Measurements from ENCODE around the gene ADGRV1.

The ADGRV1 gene, protein sequence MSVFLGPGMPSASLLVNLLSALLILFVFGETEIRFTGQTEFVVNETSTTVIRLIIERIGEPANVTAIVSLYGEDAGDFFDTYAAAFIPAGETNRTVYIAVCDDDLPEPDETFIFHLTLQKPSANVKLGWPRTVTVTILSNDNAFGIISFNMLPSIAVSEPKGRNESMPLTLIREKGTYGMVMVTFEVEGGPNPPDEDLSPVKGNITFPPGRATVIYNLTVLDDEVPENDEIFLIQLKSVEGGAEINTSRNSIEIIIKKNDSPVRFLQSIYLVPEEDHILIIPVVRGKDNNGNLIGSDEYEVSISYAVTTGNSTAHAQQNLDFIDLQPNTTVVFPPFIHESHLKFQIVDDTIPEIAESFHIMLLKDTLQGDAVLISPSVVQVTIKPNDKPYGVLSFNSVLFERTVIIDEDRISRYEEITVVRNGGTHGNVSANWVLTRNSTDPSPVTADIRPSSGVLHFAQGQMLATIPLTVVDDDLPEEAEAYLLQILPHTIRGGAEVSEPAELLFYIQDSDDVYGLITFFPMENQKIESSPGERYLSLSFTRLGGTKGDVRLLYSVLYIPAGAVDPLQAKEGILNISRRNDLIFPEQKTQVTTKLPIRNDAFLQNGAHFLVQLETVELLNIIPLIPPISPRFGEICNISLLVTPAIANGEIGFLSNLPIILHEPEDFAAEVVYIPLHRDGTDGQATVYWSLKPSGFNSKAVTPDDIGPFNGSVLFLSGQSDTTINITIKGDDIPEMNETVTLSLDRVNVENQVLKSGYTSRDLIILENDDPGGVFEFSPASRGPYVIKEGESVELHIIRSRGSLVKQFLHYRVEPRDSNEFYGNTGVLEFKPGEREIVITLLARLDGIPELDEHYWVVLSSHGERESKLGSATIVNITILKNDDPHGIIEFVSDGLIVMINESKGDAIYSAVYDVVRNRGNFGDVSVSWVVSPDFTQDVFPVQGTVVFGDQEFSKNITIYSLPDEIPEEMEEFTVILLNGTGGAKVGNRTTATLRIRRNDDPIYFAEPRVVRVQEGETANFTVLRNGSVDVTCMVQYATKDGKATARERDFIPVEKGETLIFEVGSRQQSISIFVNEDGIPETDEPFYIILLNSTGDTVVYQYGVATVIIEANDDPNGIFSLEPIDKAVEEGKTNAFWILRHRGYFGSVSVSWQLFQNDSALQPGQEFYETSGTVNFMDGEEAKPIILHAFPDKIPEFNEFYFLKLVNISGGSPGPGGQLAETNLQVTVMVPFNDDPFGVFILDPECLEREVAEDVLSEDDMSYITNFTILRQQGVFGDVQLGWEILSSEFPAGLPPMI (N-terminal part only)

GRCh38 chr5:90558344-90559192 lies at the start of gene ADGRV1:
TSS of gene ADGRV1 (plus strand) at chr5:90558797. CDS start at chr5:90558896, 99 bp downstream.
- peak in 1 of 2 experiments; percentile 14 for DNase-seq

DNA sequence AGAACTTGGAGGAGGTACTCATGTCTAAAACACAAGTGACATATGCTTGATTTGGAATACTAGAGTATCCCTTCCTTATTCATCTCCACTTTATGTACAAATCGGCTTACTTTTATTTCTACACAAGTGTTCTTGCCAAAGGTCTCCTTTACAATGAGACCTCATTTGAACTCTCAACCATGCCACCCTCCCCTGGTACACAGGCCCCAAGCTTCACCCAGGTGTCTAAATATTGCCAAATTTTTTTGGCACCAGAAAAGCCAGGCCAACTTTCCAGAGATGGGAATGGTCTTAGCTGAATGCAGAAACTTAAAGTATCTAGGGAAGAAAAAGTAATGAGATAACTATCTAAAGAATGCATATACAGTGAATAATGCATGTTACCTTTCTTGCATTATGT lies 48.2 kb upstream of the ADGRV1 start:
- DNase-seq = no peak

DNA sequence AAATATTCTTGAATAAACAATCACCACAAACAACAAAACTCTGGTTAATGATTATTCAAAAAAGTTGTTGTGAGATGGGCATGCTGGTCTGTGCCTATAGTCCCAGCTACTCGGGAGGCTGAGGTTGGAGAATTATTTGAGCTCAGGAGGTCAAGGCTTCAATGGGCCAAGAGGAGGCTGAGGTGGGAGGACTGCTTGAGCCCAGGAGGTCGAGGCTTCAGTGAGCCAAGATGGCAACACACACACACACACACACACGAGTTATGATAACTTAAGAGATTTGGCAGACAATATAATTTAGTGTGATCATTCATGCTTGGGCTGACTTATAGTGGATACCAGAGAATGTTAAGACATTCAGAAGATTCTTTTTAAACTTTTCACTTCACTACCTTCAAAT lies 44.1 kb upstream of the ADGRV1 start:
- DNase-seq = no peak

GRCh38 chr5:90518661-90519060 lies 39.9 kb upstream of the ADGRV1 start:
- no peak for DNase-seq

DNA sequence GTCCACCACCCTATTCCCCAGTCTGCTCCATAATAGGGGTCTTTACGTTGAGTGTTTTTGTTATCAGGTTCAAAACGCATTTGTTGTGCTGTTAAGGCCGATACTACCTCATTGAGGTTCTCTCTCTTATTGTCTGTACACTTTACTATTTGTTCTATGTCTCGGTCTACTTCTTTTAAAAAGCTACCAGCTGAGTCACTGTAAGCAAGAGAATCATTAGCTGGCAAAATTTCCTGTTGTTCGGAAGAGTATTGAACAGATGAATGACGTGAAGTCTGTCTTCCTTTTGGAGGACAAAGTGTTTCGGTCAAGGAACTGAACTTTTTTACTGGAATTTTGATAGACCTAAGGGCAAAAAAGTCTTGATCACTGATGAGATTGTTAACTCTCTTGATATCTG lies 39.5 kb upstream of the ADGRV1 start:
- no peak for DNase-seq

GRCh38 chr5:90528601-90529193 lies 29.9 kb upstream of the ADGRV1 start:
- peak; percentile 34 to 55 for DNase-seq

DNA sequence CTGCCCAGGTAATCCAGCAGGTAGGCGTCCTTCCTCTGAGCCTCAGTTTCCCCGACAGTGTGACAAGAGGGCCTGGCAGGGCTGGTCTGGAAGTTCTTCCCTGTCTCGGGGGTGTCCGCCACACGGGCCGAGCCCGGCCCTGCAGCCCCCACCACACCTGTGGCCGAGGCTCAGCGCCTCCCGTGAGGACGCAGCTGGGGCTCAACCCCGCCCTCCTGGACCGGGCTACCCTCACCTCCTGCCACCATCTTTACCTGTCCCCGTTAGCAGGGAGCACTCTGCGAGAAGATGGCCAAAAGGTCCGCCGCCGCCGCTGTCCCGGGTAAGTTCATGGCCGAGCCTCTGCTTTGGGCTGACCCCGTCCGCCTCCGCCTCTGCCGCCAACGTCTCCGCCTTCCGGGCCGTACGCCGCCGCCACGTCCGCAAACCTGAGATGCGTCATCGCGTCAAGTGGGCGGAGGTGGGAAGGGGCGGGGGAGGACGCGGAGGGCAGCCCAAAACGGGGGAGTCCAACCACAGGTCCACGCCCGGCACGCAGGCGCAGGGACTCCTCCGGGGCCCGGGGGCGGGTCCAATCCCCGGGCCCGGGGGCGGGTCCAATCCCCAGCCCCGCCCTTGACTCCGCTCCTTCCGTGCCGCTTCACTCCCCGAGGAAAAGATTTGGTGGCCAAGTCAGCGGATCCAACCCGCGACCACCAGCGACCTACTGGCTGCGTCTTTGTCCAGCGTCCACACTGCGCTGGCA lies 29.2 kb upstream of the ADGRV1 start, which contains the start of gene LYSMD3:
Gene LYSMD3, minus strand, starts transcription at position 391 of the 745 bp plus-strand sequence. CDS start 4,295 bp downstream, outside the sequence.
- peak; percentile 90 to 93 for DNase-seq

- DNase-seq = peak; percentile 66 to 69
These were observed 28.5 kb upstream of the ADGRV1 start for GRCh38 chr5:90529939-90530677.

DNA sequence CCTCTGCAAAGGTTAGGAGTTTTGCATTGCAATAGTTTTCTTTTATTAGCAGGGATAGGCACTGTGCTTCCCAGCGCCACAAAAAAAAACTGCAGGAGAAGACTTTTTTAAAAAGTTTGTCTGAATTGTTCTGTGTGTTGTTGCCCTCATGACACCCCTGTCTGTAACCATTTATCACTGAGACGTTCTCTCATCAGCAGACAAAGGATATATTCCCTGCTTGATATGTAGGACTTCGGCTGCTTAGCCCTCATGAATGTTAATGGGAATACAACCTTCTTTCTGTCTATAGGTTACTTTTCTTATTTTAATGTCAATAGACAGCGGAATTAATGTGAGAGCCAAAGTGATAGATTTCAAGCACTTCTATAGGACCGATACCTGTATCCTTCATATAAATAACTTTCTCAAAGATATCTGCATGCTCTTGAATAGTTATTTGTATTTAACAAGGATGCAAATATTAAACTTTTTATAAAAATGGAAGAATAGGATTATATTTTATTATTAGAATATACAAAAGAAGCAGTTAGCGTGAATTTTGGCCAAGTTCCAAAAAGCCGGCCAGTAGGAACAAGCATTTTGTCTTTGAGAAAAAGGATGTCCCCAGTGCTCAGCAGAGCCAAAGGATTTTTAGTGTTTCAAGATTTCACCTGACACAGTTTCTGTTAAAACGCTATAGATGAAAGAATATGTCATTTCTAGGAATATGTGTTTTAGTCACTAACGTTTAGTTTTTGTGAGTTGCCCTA lies 27.7 kb upstream of the ADGRV1 start:
- no peak for DNase-seq

DNA sequence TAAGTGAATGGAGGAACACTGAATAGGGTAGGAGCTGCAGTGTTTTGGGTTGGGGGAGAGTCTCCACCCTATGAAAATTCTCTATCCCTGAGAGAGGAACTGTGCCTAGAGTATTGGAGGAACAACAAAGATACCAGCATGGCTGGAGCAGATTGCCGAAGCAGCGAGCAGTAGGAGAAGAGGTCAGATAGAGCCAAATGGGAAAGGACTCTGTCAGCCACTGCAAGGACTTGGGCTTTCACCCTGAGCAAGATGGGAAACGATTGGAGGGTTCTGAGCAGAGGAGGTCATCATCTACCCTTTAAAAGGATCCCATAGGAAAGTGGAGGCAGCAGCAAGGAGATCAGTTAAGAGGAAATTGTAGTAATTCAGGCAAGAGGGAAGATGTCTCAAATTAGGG lies 24.8 kb upstream of the ADGRV1 start:
- no peak for DNase-seq

DNA sequence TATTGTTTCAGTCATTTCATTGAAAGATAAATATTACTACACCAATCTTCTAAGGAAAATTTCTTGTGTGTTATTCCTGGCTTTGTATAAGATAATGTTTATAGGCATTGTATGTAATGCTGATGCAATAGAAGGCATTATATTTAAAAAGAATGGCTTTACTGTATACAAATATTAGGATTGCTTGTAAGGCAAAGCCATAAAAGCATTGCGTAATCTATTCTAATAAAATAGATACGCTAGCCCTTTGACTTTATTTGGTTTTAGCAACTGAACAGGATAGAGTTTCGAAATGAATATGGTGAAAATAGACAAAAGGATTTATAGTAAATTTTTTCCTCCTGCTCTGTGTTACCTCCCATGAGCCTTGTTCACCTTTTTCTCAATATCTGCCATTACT lies 23.7 kb upstream of the ADGRV1 start:
- no peak for DNase-seq

DNA sequence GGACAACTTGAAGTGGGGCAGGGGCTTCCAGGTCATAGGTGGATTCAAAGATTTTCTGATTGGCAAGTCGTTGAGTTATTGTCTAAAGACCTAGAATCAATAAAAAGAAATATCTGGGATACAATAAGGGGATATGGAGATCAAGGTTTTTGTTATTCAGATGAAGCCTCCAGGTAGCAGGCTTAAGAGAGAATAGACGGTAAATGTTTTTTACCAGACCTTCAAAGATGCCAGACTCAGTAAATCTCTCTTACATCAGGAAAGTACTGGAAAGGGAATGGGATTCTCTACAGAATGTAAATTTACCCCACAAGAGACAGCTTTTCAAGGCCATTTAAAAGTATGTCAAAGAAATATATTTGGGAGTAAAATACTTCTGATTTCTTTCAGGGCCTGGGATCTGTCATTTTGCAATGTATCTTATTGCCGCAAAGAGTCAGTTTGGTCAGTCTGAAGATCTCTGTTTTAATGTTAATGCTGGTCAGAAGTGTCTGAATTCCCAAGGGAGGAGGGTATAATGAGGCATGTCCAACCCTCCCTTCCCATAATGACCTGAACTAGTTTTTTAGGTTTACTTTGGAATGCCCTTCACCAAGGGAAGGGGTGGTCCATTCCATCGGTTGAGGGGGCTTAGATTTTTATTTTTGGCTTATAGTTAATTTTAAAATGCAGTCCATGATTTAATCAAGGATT lies 15.6 kb upstream of the ADGRV1 start:
- DNase-seq = no peak

DNA sequence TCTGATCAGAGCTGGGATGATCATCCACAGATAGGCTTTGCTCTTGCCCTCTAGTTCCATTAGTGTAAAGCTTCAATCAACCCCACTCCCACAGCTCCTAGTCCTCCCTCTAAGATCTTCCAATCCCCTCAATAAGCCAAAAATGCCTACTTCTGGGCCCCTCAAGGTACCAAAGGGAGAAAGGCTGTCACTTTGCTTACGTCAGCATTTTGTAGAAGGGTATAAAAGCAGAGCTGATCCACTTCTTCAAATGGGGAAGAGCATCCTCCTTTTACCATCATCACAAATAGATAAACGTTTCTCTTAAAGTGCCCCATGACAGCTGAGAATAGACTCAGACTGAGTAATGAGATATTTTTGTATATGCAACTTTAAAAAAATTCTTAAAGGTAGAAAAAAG lies 13.1 kb upstream of the ADGRV1 start:
- no peak for DNase-seq

GRCh38 chr5:90546216-90546837 lies 12.3 kb upstream of the ADGRV1 start:
- no peak for DNase-seq

DNA sequence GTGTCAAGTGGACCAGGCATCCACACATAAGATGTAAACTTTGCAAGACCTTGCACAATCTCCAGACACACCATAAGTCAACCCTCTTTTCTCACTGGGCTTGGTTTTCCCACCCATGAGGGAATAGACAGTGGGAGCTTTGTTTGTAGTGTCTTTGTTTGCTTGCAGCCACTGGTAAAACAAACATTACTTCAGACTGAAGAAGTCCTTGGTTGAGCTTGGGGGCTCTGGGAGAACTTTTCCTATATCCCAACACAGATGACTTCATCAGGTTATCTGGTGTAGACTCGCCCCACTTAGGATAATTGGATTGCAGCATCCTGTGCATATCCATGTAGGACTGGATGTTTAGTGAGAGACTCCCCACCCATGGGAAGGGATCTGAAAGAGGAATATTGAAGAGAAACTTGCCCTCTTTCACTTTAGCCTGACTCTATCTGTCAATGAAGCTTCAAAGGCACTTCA lies 11.5 kb upstream of the ADGRV1 start:
- no peak for DNase-seq

DNA sequence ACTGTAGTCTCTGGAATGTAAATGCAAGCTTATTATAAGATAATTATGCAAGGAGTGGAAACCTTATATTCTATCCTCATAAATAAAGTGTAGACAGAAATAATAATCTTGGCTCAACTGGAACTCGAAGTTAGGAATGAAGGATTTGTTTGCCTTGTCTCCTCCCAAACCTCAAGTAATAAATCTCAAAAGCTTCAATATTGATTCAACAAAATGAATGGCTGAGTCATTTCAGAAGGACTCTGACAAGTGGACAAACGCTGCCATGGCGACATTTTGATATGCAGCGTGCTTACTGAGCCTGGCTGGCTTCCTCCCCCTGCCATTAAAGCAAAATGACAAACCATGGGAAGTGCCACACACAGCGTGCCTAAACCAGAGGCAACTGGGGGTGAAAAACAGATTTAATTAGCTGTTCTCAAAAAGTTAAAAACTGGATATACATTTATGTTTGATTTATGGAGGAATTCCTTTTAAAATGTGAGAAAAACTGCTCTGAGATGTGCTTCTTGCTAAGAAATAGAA lies 10.5 kb upstream of the ADGRV1 start:
- DNase-seq = no peak

DNA sequence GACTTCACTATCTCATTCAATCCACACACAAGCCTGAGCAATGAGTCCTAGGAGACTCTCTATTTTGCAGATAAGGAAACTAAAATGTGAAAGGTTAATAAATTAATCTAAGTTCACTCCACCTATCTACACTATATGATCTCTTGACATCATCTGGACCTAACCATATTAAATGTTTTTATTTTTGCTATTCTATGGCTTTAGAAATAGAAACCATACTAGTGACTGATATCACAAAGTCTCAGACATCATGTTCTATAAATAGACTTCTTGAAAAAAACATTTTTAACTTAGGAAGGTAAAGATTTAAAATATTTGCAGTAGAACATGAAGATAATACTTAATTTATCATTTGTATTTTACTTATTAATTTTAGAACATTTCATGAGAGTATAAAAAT lies 9.4 kb upstream of the ADGRV1 start:
- no peak for DNase-seq
